ENCODE results near the gene MANEA.

DNA sequence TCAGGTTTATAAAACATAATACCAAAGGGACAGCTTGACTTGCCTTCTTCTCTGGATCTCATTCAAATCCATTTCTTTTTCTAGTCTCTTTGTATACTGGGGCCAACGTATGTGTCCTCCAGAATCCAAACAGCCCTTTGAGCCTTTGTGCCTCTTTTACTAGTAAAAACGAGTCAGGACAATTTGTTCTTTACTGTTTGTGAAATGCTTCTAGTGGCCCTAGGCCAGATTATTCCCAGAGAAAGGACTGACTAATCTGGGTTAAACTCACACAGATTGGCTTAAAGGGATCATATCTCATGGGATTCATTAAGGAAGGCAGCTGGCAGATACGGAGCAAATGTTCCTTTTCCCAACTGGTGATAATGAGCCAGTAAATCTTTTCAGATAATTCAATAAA, 32.1 kb upstream of the MANEA start:
- TF ChIP-seq CTCF (IDR thresholded peaks at IDR 0.05) (no peak), EP300 (IDR thresholded peaks at IDR 0.05) (no peak), TP53 (CRISPR knock-in tag; IDR thresholded peaks at IDR 0.05) (no peak), HES2 (IDR thresholded peaks at IDR 0.05) (no peak), RNF2 (IDR thresholded peaks at IDR 0.05; ENCODE audit: borderline replicate concordance, low read depth) (no peak), POLR2A (IDR thresholded peaks at IDR 0.05; ENCODE audit: low read length) (no peak), SMC3 (IDR thresholded peaks at IDR 0.05) (no peak), RCOR1 (IDR thresholded peaks at IDR 0.05; ENCODE audit: low read depth, low read length) (no peak), JUNB (IDR thresholded peaks at IDR 0.05) (no peak), JUN (IDR thresholded peaks at IDR 0.05) (no peak)
- TF ChIP-seq, protein P1, sequence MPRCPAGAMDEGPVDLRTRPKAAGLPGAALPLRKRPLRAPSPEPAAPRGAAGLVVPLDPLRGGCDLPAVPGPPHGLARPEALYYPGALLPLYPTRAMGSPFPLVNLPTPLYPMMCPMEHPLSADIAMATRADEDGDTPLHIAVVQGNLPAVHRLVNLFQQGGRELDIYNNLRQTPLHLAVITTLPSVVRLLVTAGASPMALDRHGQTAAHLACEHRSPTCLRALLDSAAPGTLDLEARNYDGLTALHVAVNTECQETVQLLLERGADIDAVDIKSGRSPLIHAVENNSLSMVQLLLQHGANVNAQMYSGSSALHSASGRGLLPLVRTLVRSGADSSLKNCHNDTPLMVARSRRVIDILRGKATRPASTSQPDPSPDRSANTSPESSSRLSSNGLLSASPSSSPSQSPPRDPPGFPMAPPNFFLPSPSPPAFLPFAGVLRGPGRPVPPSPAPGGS (IDR thresholded peaks at IDR 0.05): no peak
- TF ChIP-seq, protein P2, sequence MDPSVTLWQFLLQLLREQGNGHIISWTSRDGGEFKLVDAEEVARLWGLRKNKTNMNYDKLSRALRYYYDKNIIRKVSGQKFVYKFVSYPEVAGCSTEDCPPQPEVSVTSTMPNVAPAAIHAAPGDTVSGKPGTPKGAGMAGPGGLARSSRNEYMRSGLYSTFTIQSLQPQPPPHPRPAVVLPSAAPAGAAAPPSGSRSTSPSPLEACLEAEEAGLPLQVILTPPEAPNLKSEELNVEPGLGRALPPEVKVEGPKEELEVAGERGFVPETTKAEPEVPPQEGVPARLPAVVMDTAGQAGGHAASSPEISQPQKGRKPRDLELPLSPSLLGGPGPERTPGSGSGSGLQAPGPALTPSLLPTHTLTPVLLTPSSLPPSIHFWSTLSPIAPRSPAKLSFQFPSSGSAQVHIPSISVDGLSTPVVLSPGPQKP (IDR thresholded peaks at IDR 0.05; ENCODE audit: low read depth, low read length): no peak
